GM19455 (cell line): ENCODE data around the gene MRPL33.

Source experiments
- ATAC-seq: cut with Tn5 transposase; IDR thresholded peaks from one replicate; pipeline ENCODE4 v1.9.1; 2021; ENCODE audit not compliant: unreplicated experiment

Gene MRPL33

DNA sequence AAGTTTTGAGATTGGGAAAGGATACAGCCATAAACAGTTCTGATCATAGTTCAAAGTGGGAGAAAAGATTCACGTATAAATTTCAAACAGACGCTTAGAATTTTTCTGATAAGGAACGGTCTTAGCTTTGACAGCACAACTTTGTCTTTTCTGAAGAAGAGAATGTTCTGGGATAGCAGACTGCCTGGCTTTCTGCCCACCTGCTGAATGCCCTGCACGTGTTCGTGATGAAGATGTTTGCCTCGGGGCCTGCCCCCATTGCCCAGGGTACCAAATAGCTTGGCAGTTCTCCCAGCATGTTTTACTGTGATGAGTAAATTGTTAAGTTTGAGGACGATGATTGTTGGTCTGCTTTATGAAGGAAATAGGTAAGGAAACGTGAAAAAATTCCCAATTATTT, 4.6 kb downstream of the MRPL33 start:
- ATAC-seq = no peak

DNA sequence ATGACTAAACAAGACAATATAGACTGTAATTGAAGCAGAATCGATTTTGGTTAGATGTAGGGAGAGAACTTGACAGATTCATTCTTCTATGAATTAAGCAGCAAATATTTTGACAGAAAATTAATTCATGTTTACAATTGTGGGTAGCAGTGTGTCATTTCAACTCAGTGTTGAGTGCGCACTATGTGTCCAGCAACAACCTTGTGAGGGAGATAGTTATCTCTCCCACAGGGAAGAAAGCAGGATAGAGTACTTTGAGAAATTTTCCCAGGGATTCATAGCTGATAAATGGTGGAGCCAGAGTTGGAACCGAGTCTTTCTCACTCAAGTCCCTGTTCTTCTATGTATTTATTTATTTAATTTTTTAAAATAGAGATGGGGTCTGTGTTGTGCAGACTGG, 5.2 kb downstream of the MRPL33 start:
- no peak for ATAC-seq

DNA sequence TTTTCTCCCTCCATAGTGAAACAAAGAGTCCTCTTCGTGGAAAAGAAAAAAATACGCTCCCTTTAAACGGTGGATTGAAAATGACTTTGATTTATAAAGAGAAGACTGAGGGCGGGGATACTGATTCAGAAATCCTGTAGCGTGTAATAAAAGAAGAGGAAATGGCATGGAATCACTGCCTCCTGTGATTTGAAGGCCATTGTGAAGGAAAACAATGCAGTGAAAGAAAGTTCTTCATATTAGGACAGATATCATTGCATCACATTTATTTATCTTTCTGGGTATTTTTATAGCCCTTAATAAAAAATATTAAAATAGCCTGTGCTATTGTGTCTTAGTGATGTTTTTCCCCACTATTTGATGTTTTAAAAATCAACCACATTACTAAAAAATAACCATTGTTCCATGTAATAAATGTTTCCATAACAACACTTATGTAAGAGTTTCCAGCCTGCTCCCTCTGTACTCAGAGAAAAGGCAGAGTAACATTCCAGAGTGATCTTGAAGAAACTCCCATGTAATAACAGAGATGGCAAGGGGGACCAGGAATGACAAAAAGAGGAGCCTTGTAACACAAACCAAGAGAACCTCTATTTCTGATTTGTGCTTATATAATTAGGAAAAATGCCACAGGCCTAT, 8.0 kb downstream of the MRPL33 start:
- no peak for ATAC-seq

DNA sequence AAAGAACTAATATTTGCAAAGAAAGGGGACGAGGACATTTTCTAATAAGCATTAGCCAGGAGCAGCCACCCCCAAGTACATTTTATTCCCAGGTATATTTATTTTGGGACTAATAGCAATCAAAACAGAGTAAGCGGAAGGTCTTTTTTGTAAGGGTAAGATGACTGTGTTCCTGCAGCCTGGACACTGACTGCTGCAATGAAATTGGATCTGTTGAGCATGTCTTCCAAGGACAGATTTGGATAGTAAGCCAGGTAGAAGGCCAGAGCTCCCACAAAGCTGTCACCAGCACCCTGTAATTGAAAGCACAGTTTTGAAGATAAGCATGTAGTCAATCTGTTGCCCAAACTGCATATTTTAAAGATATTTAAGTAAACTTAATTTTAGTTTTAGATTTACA, 10.0 kb downstream of the MRPL33 start:
- no peak for ATAC-seq

DNA sequence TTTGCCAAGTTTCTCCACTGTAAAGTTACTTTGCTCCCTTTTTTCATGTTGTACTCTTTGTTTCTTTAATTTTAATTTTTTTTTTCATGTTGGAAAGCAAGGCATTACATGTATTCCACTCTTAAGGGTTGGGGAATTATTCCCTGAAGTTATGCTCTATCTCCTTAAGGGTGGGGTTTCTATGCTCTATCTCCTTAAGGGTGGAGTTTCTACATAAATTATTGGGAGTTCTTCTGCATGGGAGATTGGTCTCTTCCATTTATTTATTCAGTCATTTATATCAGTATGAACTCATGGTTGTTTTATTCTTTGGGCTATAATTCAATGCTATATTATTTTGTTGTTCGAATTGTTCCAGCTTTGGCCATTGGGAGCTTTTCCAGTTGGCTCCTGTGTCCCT, 11.2 kb downstream of the MRPL33 start:
- ATAC-seq = no peak

DNA sequence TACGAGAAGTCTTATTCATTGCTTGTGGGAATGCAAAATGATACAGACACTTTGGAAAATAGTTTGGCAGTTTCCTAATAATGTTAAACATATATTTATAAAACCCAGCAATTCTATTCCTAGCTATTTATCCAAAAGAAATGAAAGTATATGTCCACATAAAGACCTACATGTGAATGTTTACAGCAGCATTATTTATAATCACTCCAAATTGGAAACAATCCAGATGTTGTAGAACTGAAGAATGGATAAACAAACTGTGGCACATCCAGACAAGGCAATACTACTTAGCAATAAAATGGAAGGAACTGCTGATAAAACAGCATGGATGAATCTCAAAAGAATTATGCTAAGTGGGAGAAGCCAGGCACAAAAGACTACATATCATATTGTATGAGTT, 19.3 kb downstream of the MRPL33 start:
- ATAC-seq = no peak

DNA sequence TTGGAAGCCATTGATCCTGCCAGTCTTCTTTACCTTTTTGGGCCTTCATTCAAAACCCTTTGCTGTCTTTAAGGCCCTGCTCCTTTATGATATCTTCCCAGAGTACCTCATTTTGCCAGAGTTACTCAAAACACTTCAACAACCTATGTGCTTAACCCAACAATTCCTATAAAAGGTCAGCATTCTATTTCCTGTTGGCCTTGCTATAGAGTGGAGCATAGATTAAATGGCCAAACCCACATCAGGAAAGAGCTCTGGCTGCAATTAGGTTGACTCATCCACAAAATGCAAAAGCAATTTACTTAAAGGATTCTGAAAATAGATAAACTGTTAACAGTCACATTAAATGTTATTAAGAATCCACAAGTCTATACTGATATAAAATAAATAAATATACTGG, 21.2 kb downstream of the MRPL33 start:
- ATAC-seq = no peak

DNA sequence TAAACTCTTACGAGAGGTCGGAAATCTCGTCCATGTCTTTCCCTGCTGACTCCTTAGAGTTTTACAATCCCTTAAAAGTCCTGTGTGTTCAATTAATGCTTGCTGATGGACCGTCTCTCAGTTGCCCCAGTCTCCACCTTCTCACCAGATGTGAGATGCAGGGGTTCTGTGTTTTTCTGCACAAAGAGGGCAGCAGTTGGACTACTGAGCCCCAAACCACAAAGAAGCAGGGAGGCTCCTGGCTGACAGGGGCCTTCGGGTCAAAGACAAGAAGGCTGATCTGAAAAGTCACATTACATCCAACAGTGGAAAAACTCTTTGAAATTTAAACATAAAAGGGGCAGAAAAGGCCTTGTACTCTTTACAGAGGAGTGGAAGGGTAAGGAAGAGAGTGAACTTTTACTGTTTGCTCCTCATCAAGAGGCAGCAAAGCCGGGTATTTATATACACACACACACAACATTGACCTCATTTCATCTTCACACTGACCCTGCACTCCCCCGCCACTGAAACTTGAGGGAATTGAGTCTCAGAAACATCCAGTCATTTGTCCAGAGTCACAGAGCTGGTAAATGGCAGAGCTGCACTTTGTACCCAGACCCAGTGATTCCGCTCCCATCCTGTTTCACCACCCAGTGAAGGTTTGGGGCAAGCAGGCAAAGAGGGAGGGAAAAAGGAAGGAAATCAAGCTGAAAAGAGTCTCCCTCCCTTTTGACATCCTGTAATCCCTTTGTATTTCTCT, 23.7 kb downstream of the MRPL33 start:
- ATAC-seq = no peak

DNA sequence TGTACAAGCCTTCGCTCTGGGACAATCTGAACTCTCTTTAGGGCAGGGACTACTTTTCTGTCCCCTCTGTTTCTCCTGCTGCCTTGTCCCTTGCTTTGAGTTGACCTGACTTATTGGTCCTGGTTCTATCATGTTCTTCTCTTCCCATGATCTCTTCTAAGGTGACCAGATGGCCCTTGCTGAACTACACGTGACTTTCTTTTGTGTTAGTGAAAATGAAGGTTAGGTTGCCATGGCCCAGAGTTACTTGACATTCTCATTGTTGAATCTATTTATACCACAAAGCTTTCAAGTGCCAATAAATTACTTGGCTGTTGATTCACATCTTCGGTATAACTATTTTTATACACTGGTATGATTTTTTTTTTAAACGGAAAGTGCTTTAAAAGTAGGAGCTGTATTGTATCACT, 24.4 kb downstream of the MRPL33 start:
- ATAC-seq = no peak

DNA sequence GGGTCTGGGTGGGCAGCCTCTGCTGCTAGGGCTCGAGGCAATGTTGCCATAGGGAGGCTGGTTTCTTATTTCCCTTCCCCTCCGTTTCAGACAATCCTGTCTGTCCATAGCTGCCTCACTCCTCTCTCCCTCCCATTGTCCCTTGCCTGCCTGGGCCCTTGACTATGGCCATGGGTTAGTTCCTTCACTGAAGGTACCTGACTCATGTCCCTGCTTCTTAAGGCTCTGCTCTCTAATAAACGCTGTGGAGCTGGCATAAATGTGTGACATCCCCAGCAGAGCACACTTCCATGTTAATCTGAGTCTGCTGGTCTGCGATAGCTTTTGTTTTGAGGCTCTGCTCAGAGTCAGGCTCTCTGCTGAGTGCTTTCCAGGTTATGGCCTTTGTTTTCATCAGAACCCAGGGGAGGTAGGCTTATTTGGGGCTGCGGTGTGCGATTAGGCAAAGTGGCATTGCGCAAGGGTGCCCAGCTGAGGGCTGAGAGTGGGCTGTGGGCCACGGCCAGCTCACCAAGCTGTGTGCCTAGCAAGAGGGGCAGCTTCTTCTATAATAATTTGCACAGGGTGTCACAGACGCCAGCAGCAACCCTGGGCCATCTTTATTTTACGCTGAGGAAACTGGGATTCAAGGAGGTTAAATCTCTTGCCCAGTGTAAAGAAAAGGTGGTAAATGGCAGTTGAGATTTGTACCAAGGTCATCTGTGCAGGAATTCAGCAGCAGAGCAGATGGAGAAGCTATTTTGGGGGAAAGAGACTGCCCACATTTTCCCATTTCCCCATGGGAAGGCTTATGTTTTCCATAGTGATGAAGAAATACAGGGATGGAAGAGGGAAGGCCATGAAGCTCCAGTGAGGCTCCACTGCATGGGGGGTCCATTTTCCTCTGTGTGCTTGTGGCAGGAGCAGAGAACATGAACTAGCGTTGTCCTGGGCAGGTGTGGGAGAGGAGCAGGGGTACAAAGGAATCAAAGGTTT, 25.6 kb downstream of the MRPL33 start:
- ATAC-seq = no peak

DNA sequence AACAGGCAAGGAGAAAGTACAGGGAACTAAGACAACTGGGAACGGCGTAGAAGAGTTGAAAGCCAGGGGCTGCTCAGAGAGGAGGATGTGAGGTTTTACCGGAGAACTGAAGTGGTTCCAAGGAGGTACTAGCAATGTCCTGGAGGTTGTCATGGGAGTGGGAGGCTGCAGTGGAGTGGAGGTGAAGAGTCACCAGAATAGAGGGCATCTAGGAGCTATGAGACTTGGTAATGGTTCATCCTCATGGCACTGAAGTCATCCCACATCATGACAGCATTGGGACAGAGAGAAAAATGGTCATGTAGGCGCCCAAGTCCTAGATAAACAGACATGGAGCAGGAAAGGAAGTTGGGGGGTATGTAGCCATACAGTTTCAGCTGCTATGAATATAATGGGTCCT, 26.3 kb downstream of the MRPL33 start:
- ATAC-seq = no peak

DNA sequence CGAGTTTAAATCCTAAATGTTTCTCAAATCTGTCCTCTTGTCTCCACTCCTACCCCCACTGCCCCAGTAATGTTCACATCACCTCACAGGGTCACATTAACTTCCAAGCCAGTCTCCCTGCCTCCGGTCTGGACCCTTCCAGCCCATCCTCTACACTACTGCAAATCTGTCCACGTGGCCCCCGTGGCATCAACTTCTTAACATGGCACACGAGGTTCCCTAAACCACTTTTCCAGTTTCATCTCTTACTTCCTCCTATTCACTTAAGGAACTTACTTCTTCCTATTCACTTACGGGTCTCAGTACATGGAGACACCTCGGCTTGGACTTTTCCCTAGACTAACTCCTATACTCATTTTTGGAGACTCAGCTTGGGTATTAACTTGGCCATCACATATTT, 27.0 kb downstream of the MRPL33 start:
- no peak for ATAC-seq

DNA sequence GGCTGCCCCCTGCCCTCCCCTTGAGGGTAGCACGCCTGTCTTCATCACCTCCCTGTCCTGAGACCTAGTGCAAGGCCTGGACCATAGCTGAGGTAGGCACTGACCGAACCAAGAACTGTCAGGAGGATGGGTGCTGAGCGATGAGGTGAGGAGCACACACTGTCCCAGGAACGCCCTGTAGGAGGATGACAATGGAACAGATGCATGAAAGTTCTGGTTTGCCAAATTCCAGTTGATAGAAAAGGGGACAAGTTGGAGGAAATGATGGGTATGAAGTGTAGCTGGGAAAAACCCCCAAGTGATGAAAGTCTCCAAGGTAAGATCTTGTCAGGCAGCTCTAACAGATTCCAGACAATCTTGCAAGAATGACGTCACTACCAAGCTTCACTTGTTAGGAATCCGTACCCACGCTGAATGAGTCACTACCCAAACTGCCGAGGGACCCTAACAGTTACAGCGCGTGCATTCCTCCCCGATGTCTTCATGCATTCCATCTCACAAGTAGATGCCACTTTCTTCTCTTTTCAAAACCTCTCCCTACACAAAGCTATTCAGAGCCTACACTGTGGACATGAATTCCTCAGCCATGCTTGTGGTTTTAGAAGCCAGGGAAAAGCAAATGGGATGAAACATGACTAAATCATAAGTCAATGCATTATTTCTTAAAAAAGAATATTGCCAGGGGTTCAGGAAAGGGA, 27.6 kb downstream of the MRPL33 start:
- ATAC-seq = no peak

DNA sequence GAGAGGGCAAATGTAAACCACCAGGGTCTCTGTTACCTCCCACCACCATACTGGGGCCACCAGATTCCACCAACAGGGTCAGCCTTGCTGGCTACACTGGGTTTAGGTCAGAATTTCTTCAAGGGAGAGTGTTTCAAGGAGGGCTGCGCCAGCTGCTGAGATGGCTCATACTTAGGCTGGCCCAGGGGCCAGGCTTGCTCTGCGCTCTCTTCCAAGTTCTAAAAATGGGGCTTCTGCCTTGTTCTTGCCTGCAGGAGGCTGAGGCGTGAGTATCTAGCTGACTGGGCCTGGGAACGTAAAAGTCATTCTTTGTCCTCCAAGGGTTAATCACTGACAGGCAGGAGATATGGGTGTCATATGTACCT, 28.1 kb downstream of the MRPL33 start:
- ATAC-seq = no peak

DNA sequence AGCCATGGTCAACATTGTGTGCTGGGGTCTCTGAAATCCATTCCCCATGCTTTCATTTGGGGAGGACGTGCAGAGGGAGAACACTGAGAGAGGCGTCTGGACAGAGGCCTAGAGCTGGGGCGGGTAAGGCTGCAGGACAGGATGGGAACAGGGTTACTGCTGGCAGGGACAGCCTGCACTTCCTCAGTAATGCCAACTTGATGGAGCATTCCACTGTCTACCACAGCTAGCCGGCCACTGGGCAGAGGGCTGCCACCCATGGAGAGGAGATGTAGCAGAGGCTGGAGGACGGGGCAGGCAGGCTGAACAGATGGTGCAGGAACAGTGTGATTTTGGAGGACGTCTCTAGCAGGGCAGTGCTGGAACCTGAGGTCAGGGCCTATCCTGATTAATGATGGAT, 29.3 kb downstream of the MRPL33 start:
- ATAC-seq = no peak

DNA sequence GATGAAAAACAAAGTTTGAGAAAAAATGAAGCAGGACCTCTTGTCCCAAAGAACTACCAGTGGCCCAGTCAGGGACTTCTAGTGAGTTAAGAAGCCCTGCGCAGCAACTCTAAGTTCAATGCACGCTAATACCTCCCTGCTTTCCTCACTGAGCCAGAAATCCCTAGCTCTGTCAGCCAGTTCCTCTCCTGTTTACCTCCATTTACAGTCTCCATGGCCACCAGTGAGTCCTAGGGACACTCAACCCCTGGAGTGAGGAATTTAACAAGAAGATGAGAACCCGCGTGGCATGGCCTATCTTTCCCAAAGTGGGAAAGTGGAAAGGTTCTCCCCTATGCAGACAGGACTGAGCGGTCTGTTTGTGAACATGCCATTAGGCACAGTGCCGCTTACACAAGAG, 31.0 kb downstream of the MRPL33 start:
- ATAC-seq = no peak

DNA sequence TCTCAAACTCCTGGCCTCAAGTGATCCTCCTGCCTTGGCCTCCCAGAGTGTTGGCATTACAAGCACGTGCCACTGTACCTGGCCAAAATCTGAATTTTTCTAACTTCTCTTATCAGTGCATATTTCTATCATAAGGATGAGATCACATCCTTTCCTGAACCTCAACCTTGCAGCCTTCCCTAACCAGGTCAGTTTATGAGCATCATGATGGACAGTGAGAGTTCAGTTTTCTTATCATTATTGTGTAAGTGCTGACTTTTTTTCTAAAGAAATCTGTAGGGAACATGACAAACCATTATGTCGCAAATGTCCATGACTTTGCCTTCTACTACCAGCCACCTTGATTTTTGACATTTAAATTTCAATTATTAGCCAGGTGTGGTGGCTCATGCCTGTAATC, 31.5 kb downstream of the MRPL33 start:
- ATAC-seq = no peak

DNA sequence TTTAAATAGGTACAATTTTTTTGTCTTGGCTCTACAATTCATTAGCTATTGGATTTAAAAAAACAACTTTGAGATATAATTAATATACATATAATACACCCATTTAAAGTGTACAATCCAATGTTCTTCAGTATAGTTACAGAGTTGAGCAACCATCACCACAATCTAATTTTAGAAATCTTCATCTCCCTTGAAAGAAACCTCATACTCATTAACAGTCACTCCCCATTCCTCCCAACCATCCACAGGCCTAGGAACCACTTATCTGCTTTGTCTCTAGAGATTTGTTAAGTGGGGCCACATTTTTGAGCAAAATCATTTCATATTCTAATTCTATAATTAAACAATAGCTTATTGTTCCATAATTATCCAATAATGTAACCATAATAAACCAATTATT, 32.6 kb downstream of the MRPL33 start:
- ATAC-seq = no peak

DNA sequence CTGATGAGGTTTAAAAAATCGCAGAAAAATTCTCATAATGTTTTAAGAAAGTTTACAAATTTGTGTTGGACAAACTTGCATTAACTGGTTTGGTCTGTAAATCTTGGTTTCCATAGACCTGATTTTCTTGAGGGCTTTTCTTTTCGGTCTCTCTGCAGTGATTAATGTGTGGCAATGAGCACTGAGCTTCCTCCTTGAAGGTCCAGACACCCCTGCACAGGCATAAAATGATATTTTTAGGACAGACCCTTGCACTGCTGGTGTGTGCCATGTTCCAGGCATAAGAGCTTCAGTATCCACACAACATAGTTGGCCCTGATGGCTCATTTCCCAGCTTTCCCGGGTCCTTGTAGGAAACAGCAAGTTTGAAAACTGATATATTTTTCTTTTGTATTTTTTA, 33.7 kb downstream of the MRPL33 start:
- ATAC-seq = no peak

DNA sequence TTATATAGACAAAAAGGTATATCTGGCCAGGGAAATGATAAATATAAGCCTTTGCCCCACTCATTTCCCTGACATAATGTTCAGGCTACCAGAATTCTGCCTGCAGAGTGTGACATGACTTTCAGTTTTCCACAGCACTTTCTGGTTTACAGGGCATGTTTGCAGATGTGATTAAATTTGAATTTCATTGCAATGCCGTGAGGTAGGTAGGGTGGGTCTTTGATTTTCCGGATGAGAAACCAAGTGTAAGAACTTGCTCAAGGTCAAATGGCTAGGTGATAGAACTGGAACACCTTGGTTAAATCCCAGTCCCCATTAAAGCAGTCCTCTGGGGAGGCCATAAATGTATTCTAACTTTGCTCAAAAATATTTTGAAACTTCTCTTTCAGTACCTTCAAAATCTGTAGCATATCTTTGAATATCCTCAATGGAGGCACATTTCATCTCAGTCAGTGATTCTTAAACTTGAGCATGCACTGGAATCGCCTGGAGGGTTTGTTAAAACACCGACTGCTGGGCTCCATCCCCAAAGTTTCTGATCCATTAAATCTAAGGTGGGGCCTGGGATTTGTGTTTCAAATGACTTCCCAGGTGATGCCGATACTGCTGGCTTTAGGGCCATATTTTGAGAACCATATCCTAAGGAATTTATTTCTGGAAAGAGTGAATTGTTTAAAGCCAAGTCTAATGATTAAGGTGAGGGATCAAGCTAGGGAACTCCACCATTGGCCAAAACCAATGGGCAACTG, 35.0 kb downstream of the MRPL33 start:
- ATAC-seq = no peak

DNA sequence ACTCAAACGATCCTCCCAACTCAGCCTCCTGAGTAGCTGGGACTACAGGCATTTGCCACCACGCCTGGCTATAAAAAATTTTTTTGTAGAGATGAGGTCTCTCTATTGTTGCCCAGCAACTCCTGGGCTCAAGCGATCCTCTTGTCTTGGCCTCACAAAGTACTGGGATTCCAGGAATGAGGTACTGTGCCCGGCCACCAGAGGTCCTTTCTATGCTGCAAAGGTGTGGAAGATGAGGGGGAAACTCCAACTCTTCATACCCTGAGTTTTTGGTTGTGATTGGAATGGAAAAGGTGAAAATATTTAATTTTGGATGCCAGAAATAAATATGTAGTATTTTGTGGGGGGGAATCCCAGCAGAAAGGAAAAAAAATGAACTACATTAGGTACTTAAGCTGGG, 36.0 kb downstream of the MRPL33 start:
- ATAC-seq = no peak
